ENCODE measurements around the gene TRIP12.

GRCh38 chr2:229873123-229873581, 48.7 kb downstream of the TRIP12 start:
- TF ChIP-seq CTCF (IDR thresholded peaks at IDR 0.05), result no peak
- TF ChIP-seq POLR2A (IDR thresholded peaks at IDR 0.05; ENCODE audit: low read depth), result no peak
- no peak for TF ChIP-seq EP300 (IDR thresholded peaks at IDR 0.05)
- TF ChIP-seq POLR2AphosphoS5 (IDR thresholded peaks at IDR 0.05), result no peak

Data from esophagus muscularis mucosa (tissue), 4 donors.